Mesenchymal stem cell (in vitro differentiated cells and primary cell): ENCODE measurements around the gene PSAT1.

ENCODE experiments used
- DNase-seq: peaks from one replicate; pipeline ENCODE4 v3.0.0-alpha.2; 2013
- H2AFZ ChIP-seq: one replicate; pipeline ENCODE4 v1.6.1; 2013; ENCODE audit warnings: low read depth, mild to moderate bottlenecking, control low read depth, inconsistent platforms, low read length, moderate library complexity
- H2AK5ac ChIP-seq: 2 replicates; pipeline ENCODE4 v1.6.1; 2013; ENCODE audit warnings: low read length, moderate library complexity, mild to moderate bottlenecking, inconsistent platforms; ENCODE audit not compliant: severe bottlenecking
- H2BK120ac ChIP-seq: one replicate; pipeline ENCODE4 v1.6.1; 2013; ENCODE audit warnings: low read depth, mild to moderate bottlenecking, inconsistent platforms, low read length, moderate library complexity
- H2BK12ac ChIP-seq, 2 experiments: one replicate each; pipeline ENCODE4 v1.6.1; 2013; ENCODE audit warnings: inconsistent platforms in 2 of 2, low read length in 2 of 2, mild to moderate bottlenecking in 2 of 2, moderate library complexity in 2 of 2, control low read depth in 1 of 2
- H2BK15ac ChIP-seq: one replicate; pipeline ENCODE4 v1.6.1; 2013; ENCODE audit warnings: mild to moderate bottlenecking, low read depth, inconsistent platforms; ENCODE audit not compliant: poor library complexity, severe bottlenecking
- H2BK5ac ChIP-seq: 2 replicates; pipeline ENCODE4 v1.6.1; 2013; ENCODE audit warnings: low read depth, mild to moderate bottlenecking, low read length, control low read depth, inconsistent platforms; ENCODE audit not compliant: poor library complexity, severe bottlenecking
- H3K14ac ChIP-seq, 2 experiments: one replicate each; pipeline ENCODE4 v1.6.1; 2013; ENCODE audit warnings: inconsistent platforms in 2 of 2, low read length in 2 of 2, control low read depth in 1 of 2, mild to moderate bottlenecking in 1 of 2, moderate library complexity in 1 of 2
- H3K18ac ChIP-seq, 2 experiments: one replicate each; pipeline ENCODE4 v1.6.1; 2013; ENCODE audit warnings: inconsistent platforms in 2 of 2, low read length in 2 of 2, control low read depth in 1 of 2, low read depth in 1 of 2, mild to moderate bottlenecking in 1 of 2
- H3K23ac ChIP-seq, 2 experiments: one replicate each; pipeline ENCODE4 v1.6.1; 2013; ENCODE audit warnings: inconsistent platforms in 2 of 2, low read length in 2 of 2, mild to moderate bottlenecking in 2 of 2, moderate library complexity in 2 of 2, control low read depth in 1 of 2
- H3K27ac ChIP-seq: 2 replicates; pipeline ENCODE4 v1.5.1; 2013; ENCODE audit warnings: mild to moderate bottlenecking, moderate library complexity, low read length, control low read depth, inconsistent platforms; ENCODE audit not compliant: poor library complexity, severe bottlenecking
- H3K27me3 ChIP-seq, 2 experiments: 2 replicates each; pipeline versions ENCODE4 v1.6.1 to v1.7.0; 2013; ENCODE audit warnings: low read length in 2 of 2, mild to moderate bottlenecking in 2 of 2, moderate library complexity in 2 of 2, control low read depth in 1 of 2, inconsistent platforms in 1 of 2; ENCODE audit not compliant: control insufficient read depth in 1 of 2, insufficient read depth in 1 of 2
- H3K36me3 ChIP-seq, 2 experiments: 2 replicates each; pipeline versions ENCODE4 v1.6.1 to v1.7.0; 2013; ENCODE audit warnings: low read length in 2 of 2, control low read depth in 1 of 2, inconsistent platforms in 1 of 2, low read depth in 1 of 2, mild to moderate bottlenecking in 1 of 2; ENCODE audit not compliant: insufficient read depth in 2 of 2, control insufficient read depth in 1 of 2
- H3K4ac ChIP-seq, 2 experiments: one replicate each; pipeline ENCODE4 v1.6.1; 2013; ENCODE audit warnings: inconsistent platforms in 2 of 2, low read length in 2 of 2, mild to moderate bottlenecking in 2 of 2, moderate library complexity in 2 of 2, control low read depth in 1 of 2, low read depth in 1 of 2
- H3K4me1 ChIP-seq: 2 replicates; pipeline ENCODE4 v1.6.1; 2013; ENCODE audit warnings: low read depth, low read length, control low read depth; ENCODE audit not compliant: control insufficient read depth, insufficient read depth
- H3K4me2 ChIP-seq: 2 replicates; pipeline ENCODE4 v1.6.1; 2013; ENCODE audit warnings: low read length, mild to moderate bottlenecking, inconsistent platforms; ENCODE audit not compliant: poor library complexity, severe bottlenecking
- H3K4me3 ChIP-seq, 2 experiments: 2 replicates each; pipeline versions ENCODE4 v1.5.1 to v1.7.0; 2013; ENCODE audit warnings: low read length in 2 of 2, mild to moderate bottlenecking in 2 of 2, control low read depth in 1 of 2, low read depth in 1 of 2; ENCODE audit not compliant: insufficient read depth in 1 of 2
- H3K79me1 ChIP-seq: replicated peaks from 2 replicates; pipeline ENCODE4 v1.6.1; 2013; ENCODE audit warnings: mild to moderate bottlenecking, control low read depth, low read length, inconsistent platforms; ENCODE audit not compliant: poor library complexity, severe bottlenecking
- H3K9ac ChIP-seq: 2 replicates; pipeline ENCODE4 v1.7.0; 2013; ENCODE audit warnings: mild to moderate bottlenecking, low read length, moderate library complexity
- H3K9me3 ChIP-seq: 2 replicates; pipeline ENCODE4 v1.7.0; 2013; ENCODE audit warnings: mild to moderate bottlenecking, low read length; ENCODE audit not compliant: control insufficient read depth
- H4K8ac ChIP-seq: one replicate; pipeline ENCODE4 v1.6.1; 2013; ENCODE audit warnings: inconsistent platforms, mild to moderate bottlenecking, low read length, moderate library complexity
- H4K91ac ChIP-seq: one replicate; pipeline ENCODE4 v1.6.1; 2013; ENCODE audit warnings: mild to moderate bottlenecking, low read length, inconsistent platforms
- WGBS: methylation state at CpG from one replicate; pipeline ENCODE4 v1.1.7; 2013; ENCODE audit warnings: mixed read lengths; 5-methylcytosine and 5-hydroxymethylcytosine counted together

Gene PSAT1

GRCh38 chr9:78295731-78296130 is 1.2 kb upstream of the PSAT1 start:
- no peak overlapping the region for H3K14ac ChIP-seq
- no peak overlapping the region for H4K91ac ChIP-seq
- DNase-seq = no peak
- H2BK15ac ChIP-seq = no peak overlapping the region
- no peak overlapping the region for H2BK5ac ChIP-seq
- peaks cover 4% of the 10 kb centered on the region for H3K79me1 ChIP-seq
- H3K27me3 ChIP-seq = peaks cover 0 to 12% of the 10 kb centered on the region in 2 experiments
- H2BK12ac ChIP-seq = no peak overlapping the region
- no peaks in the 10 kb centered on the region for H3K36me3 ChIP-seq
- WGBS = 90% methylated on average over 4 of the region's 6 CpGs
- H4K8ac ChIP-seq = no peak overlapping the region
- H3K9me3 ChIP-seq = no peaks in the 10 kb centered on the region
- H3K4me2 ChIP-seq = peak overlapping the region; percentile 98
- no peak overlapping the region for H3K27ac ChIP-seq
- H2BK120ac ChIP-seq = no peak overlapping the region
- H3K4me1 ChIP-seq = peaks cover 7% of the 10 kb centered on the region
- H3K9ac ChIP-seq = peak overlapping the region; percentile 89
- no peak overlapping the region for H3K4ac ChIP-seq
- no peak overlapping the region for H3K18ac ChIP-seq
- H2AK5ac ChIP-seq = no peak overlapping the region
- H3K23ac ChIP-seq = no peak overlapping the region
- H3K4me3 ChIP-seq = peak overlapping the region in 1 of 2 experiments; percentile 88
- no peak overlapping the region for H2AFZ ChIP-seq

GRCh38 chr9:78296201-78296892 is 578 bp upstream of the PSAT1 start:
- H3K4me2 ChIP-seq = peak overlapping the region; percentile 98
- peak overlapping the region; percentile 62 to 88 for H3K4me3 ChIP-seq
- H3K9ac ChIP-seq = peak overlapping the region; percentile 89
- no peak overlapping the region for H3K23ac ChIP-seq
- H3K36me3 ChIP-seq = no peaks in the 10 kb centered on the region
- peak overlapping the region; percentile 69 for H2AK5ac ChIP-seq
- H3K4ac ChIP-seq = peak overlapping the region; percentile 92 to 95
- peaks cover 8% of the 10 kb centered on the region for H3K4me1 ChIP-seq
- peak overlapping the region; percentile 82 for H3K27ac ChIP-seq
- DNase-seq = peak; percentile 52
- H2BK15ac ChIP-seq = peak overlapping the region; percentile 93
- 5% methylated on average over 28 of the region's 32 CpGs for WGBS
- H2AFZ ChIP-seq = peak overlapping the region; percentile 94
- peak overlapping the region in 1 of 2 experiments; percentile 68 for H2BK12ac ChIP-seq
- peak overlapping the region in 1 of 2 experiments; percentile 64 for H3K14ac ChIP-seq
- no peaks in the 10 kb centered on the region for H3K9me3 ChIP-seq
- H4K8ac ChIP-seq = peak overlapping the region; percentile 77
- H4K91ac ChIP-seq = peak overlapping the region; percentile 74
- peak overlapping the region; percentile 37 for H2BK5ac ChIP-seq
- H3K79me1 ChIP-seq = peaks cover 5% of the 10 kb centered on the region
- peak overlapping the region; percentile 6 for H2BK120ac ChIP-seq
- peak overlapping the region; percentile 76 to 86 for H3K18ac ChIP-seq
- peaks cover 0 to 9% of the 10 kb centered on the region in 2 experiments for H3K27me3 ChIP-seq

GRCh38 chr9:78297672-78297961 is 692 bp downstream of the PSAT1 start:
- Histone ChIP-seq H3K4me3 (peak overlapping the region; percentile 88), H4K8ac (no peak overlapping the region), H2AK5ac (no peak overlapping the region), H3K27me3 (peaks cover 0 to 3% of the 10 kb centered on the region in 2 experiments), H3K4ac (no peak overlapping the region), H3K4me2 (peak overlapping the region; percentile 65), H4K91ac (no peak overlapping the region), H2BK12ac (no peak overlapping the region), H2AFZ (peak overlapping the region; percentile 99), H3K18ac (no peak overlapping the region), H3K14ac (no peak overlapping the region), H3K23ac (peak overlapping the region in 1 of 2 experiments; percentile 14), H3K79me1 (peaks cover 5% of the 10 kb centered on the region), H2BK120ac (no peak overlapping the region), H2BK15ac (no peak overlapping the region), H2BK5ac (no peak overlapping the region), H3K36me3 (no peaks in the 10 kb centered on the region), H3K27ac (peak overlapping the region; percentile 38), H3K4me1 (peaks cover 7% of the 10 kb centered on the region), H3K9ac (peak overlapping the region; percentile 79), H3K9me3 (no peaks in the 10 kb centered on the region)
- 0% methylated on average over 10 of the region's 10 CpGs for WGBS
- DNase-seq = no peak

GRCh38 chr9:78298046-78298765 is 1.3 kb downstream of the PSAT1 start:
- DNase-seq = no peak
- H3K18ac ChIP-seq = no peak overlapping the region
- no peak overlapping the region for H2BK15ac ChIP-seq
- peaks cover 0 to 2% of the 10 kb centered on the region in 2 experiments for H3K36me3 ChIP-seq
- no peaks in the 10 kb centered on the region for H3K27me3 ChIP-seq
- H3K4me3 ChIP-seq = peak overlapping the region; percentile 42 to 88
- no peak overlapping the region for H2AK5ac ChIP-seq
- H3K14ac ChIP-seq = no peak overlapping the region
- H2BK5ac ChIP-seq = no peak overlapping the region
- H3K4me2 ChIP-seq = peak overlapping the region; percentile 65
- peaks cover 7% of the 10 kb centered on the region for H3K79me1 ChIP-seq
- H4K91ac ChIP-seq = no peak overlapping the region
- WGBS = under 1% methylated on average over 11 of the region's 16 CpGs
- H3K9ac ChIP-seq = peak overlapping the region; percentile 79
- H3K9me3 ChIP-seq = no peaks in the 10 kb centered on the region
- no peak overlapping the region for H3K23ac ChIP-seq
- H3K4ac ChIP-seq = no peak overlapping the region
- peaks cover 7% of the 10 kb centered on the region for H3K4me1 ChIP-seq
- no peak overlapping the region for H2BK12ac ChIP-seq
- no peak overlapping the region for H2AFZ ChIP-seq
- H4K8ac ChIP-seq = no peak overlapping the region
- H3K27ac ChIP-seq = peak overlapping the region; percentile 48
- H2BK120ac ChIP-seq = no peak overlapping the region
